HepG2 (cell line): ENCODE results near the gene PRRT2. TPM values are rescaled to one million over a fixed set of nuclear protein-coding genes. Genes with fewer than 3 reads are reported as not detected.

Source experiments
- GLMP ChIP-seq: sonication (generic); formaldehyde crosslinking; IDR thresholded peaks from 2 replicates; pipeline ENCODE4 v1.9.0; 2021; ENCODE audit warnings: missing genetic modification reagents, mild to moderate bottlenecking, borderline replicate concordance
- HBP1 ChIP-seq: IDR thresholded peaks from 2 replicates; pipeline ENCODE4 v1.6.1; 2016; ENCODE audit warnings: low read depth, control low read depth
- MIER2 ChIP-seq: IDR thresholded peaks from 2 replicates; pipeline ENCODE4 v1.6.1; 2016; ENCODE audit warnings: missing biosample characterization, missing genetic modification reagents
- POLR2G ChIP-seq: fragments of 200-400 bp; formaldehyde crosslinking; IDR thresholded peaks from 2 replicates; pipeline ENCODE4 v1.6.1; 2018; ENCODE audit warnings: mild to moderate bottlenecking, low read depth, low read length, moderate library complexity
- PRDM15 ChIP-seq: sonication (generic); formaldehyde crosslinking; IDR thresholded peaks from 2 replicates; pipeline ENCODE4 v1.4.0; 2020; ENCODE audit warnings: missing genetic modification reagents
- RBAK ChIP-seq: sonication (generic); formaldehyde crosslinking; IDR thresholded peaks from 2 replicates; pipeline ENCODE4 v1.5.1; 2020; ENCODE audit warnings: mild to moderate bottlenecking, missing genetic modification reagents
- SRSF1 ChIP-seq: fragments of 200-400 bp; formaldehyde crosslinking; optimal IDR thresholded peaks from 2 replicates; pipeline ENCODE3; 2017; ENCODE audit warnings: mild to moderate bottlenecking, low read depth, low read length, moderate library complexity
- TFAP4 ChIP-seq: sonication (generic); IDR thresholded peaks from 2 replicates; pipeline ENCODE4 v1.6.1; 2016; ENCODE audit warnings: low read depth, borderline replicate concordance
- YEATS4 ChIP-seq: sonication (generic); formaldehyde crosslinking; IDR thresholded peaks from 2 replicates; pipeline ENCODE4 v1.4.0; 2020; ENCODE audit warnings: missing genetic modification reagents, borderline replicate concordance
- ZNF136 ChIP-seq: sonication (generic); formaldehyde crosslinking; IDR thresholded peaks from 2 replicates; pipeline ENCODE4 v1.8.1; 2022; ENCODE audit warnings: low read depth, mild to moderate bottlenecking, moderate library complexity, missing genetic modification reagents
- ZNF24 ChIP-seq: fragments of 450-650 bp; IDR thresholded peaks from 2 replicates; pipeline ENCODE4 v1.6.1; 2017; ENCODE audit warnings: antibody characterized with exemption, mild to moderate bottlenecking
- ZNF33A ChIP-seq: sonication (generic); formaldehyde crosslinking; IDR thresholded peaks from 2 replicates; pipeline ENCODE4 v1.5.1; 2020; ENCODE audit warnings: missing genetic modification reagents, mild to moderate bottlenecking, moderate library complexity, borderline replicate concordance
- ZZZ3 ChIP-seq: sonication (generic); formaldehyde crosslinking; IDR thresholded peaks from 2 replicates; pipeline ENCODE4 v1.4.0; 2020; ENCODE audit warnings: missing genetic modification reagents, mild to moderate bottlenecking, borderline replicate concordance
- polyA plus RNA-seq, 8 experiments: library from polyadenylated mRNA; depleted of rRNA in 3 of 8; stranded (reverse) in 7 of 8; unstranded in 1 of 8; fragments of >200 nt; fragmentation: Illumina TruSeq in 4 of 8; extraction: Trizol in 4 of 8; gene quantifications; 2 replicates each; pipeline versions ENCODE4 v1.2.1 to v1.2.3, GENCODE V29; 2011 to 2016; ENCODE audit warnings: low read depth in 4 of 8, missing spikeins in 1 of 8, mixed read lengths in 1 of 8; ENCODE audit not compliant: insufficient read depth in 1 of 8
- total RNA-seq, 5 experiments: library from RNA; depleted of rRNA; stranded (reverse); fragments of >200 nt; fragmentation: Illumina TruSeq; extraction: Trizol; gene quantifications; 2 replicates each; pipeline ENCODE4 v1.2.3, GENCODE V29; 2016; ENCODE audit warnings: low read depth in 1 of 5
- TF ChIP-seq, protein P1 (sequence below): sonication (generic); formaldehyde crosslinking; IDR thresholded peaks from 2 replicates; pipeline ENCODE4 v1.4.0; 2020; ENCODE audit warnings: missing genetic modification reagents
- TF ChIP-seq, protein P2 (sequence below): IDR thresholded peaks from 2 replicates; pipeline ENCODE4 v1.6.1; 2018; ENCODE audit warnings: missing genetic modification reagents

Gene PRRT2
- total and polyA plus RNA-seq, 2 of the 13 experiments (the other 11 are each of a cell fraction or from before 2014, with no cell fraction given), result 0.51 to 1.1 TPM

GRCh38 chr16:29804455-29805231 is 7.3 kb upstream of the PRRT2 start (continued):
- TF ChIP-seq, protein P1, sequence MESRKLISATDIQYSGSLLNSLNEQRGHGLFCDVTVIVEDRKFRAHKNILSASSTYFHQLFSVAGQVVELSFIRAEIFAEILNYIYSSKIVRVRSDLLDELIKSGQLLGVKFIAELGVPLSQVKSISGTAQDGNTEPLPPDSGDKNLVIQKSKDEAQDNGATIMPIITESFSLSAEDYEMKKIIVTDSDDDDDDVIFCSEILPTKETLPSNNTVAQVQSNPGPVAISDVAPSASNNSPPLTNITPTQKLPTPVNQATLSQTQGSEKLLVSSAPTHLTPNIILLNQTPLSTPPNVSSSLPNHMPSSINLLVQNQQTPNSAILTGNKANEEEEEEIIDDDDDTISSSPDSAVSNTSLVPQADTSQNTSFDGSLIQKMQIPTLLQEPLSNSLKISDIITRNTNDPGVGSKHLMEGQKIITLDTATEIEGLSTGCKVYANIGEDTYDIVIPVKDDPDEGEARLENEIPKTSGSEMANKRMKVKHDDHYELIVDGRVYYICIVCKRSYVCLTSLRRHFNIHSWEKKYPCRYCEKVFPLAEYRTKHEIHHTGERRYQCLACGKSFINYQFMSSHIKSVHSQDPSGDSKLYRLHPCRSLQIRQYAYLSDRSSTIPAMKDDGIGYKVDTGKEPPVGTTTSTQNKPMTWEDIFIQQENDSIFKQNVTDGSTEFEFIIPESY (CRISPR knock-in tag), result no peak
- TF ChIP-seq ZNF33A (CRISPR knock-in tag), result 0 out of 2 replicates have a peak, but pooled peaks have one; percentile 14
- no peak; the same call in 1 of the 2 replicates for TF ChIP-seq HBP1 (CRISPR knock-in tag)
- TF ChIP-seq PRDM15 (CRISPR knock-in tag), result no peak
- TF ChIP-seq TFAP4, result 0 out of 2 replicates have a peak, but pooled peaks have one; percentile 19
- TF ChIP-seq YEATS4 (CRISPR knock-in tag), result no peak
- no peak for TF ChIP-seq POLR2G
- TF ChIP-seq GLMP (CRISPR knock-in tag), result no peak
- TF ChIP-seq SRSF1, result no peak
- no peak for TF ChIP-seq MIER2 (CRISPR knock-in tag)
- TF ChIP-seq ZZZ3, result 0 out of 2 replicates have a peak, but pooled peaks have one; percentile 9
- no peak for TF ChIP-seq ZNF136
- no peak for TF ChIP-seq RBAK (CRISPR knock-in tag)
- TF ChIP-seq, protein P2, sequence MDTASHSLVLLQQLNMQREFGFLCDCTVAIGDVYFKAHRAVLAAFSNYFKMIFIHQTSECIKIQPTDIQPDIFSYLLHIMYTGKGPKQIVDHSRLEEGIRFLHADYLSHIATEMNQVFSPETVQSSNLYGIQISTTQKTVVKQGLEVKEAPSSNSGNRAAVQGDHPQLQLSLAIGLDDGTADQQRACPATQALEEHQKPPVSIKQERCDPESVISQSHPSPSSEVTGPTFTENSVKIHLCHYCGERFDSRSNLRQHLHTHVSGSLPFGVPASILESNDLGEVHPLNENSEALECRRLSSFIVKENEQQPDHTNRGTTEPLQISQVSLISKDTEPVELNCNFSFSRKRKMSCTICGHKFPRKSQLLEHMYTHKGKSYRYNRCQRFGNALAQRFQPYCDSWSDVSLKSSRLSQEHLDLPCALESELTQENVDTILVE, result no peak
- no peak for TF ChIP-seq ZNF24
